SU-DHL-6 (cell line): ENCODE results near the gene GPR89A.

Experiments used
- CTCF ChIP-seq: fragments of 200-600 bp; sonication (generic); IDR thresholded peaks from one replicate; pipeline ENCODE4 v1.5.1; 2017; ENCODE audit warnings: antibody characterized with exemption, mild to moderate bottlenecking, low read length, moderate library complexity; ENCODE audit not compliant: insufficient read depth, poor library complexity, severe bottlenecking
- EZH2phosphoT487 ChIP-seq: fragments of 200-600 bp; sonication (generic), shearing (Covaris generic); conservative IDR thresholded peaks from 2 replicates; pipeline ENCODE4 v1.6.1; 2018; ENCODE audit warnings: mild to moderate bottlenecking, antibody characterized with exemption, low read length, moderate library complexity, mixed read lengths

GRCh38 chr1:145716641-145717345 is 109.0 kb downstream of the GPR89A start:
- TF ChIP-seq CTCF (no peak), EZH2phosphoT487 (no peak)
